HG03175 (cell line): ENCODE data around the gene TBC1D22A.
"Not testable (repeated sequence)": the region's sequence is repeated elsewhere in the genome, so short reads cannot be mapped to it uniquely, and the experiment has no call there.

Experiments
- ATAC-seq: cut with Tn5 transposase; IDR thresholded peaks from one replicate; pipeline ENCODE4 v1.9.1; 2021; ENCODE audit warnings: mild to moderate bottlenecking, moderate library complexity; ENCODE audit not compliant: unreplicated experiment

TBC1D22A gene

GRCh38 chr22:47167921-47168320 lies 405.5 kb downstream of the TBC1D22A start:
- not testable (repeated sequence) for ATAC-seq

- ATAC-seq = no peak
Measured at GRCh38 chr22:47168441-47168840, 406.0 kb downstream of the TBC1D22A start.

- no peak for ATAC-seq
Measured at GRCh38 chr22:47168900-47169800, 406.7 kb downstream of the TBC1D22A start.

GRCh38 chr22:47169801-47170140 lies 407.3 kb downstream of the TBC1D22A start:
- no peak for ATAC-seq

- ATAC-seq = not testable (repeated sequence)
Measured at GRCh38 chr22:47170511-47171440, 408.3 kb downstream of the TBC1D22A start.

GRCh38 chr22:47171441-47172221 lies 409.2 kb downstream of the TBC1D22A start:
- no peak for ATAC-seq

- ATAC-seq = no peak
Measured at GRCh38 chr22:47172771-47173534, 410.5 kb downstream of the TBC1D22A start.

GRCh38 chr22:47173535-47174021 lies 411.1 kb downstream of the TBC1D22A start:
- ATAC-seq = no peak

GRCh38 chr22:47174096-47174495 lies 411.6 kb downstream of the TBC1D22A start:
- ATAC-seq = no peak

- no peak for ATAC-seq
Measured at GRCh38 chr22:47174671-47175112, 412.2 kb downstream of the TBC1D22A start.

GRCh38 chr22:47175151-47176025 lies 412.9 kb downstream of the TBC1D22A start:
- ATAC-seq = no peak

- ATAC-seq = no peak
Measured at GRCh38 chr22:47176026-47176389, 413.6 kb downstream of the TBC1D22A start.

GRCh38 chr22:47176573-47177333 lies 414.3 kb downstream of the TBC1D22A start:
- ATAC-seq = no peak

- no peak for ATAC-seq
Measured at GRCh38 chr22:47177334-47177815, 414.9 kb downstream of the TBC1D22A start.

GRCh38 chr22:47178339-47178738 lies 415.9 kb downstream of the TBC1D22A start:
- ATAC-seq = no peak

- no peak for ATAC-seq
Measured at GRCh38 chr22:47180796-47181195, 418.3 kb downstream of the TBC1D22A start.

GRCh38 chr22:47187176-47187957 lies 424.9 kb downstream of the TBC1D22A start:
- ATAC-seq = no peak
